ENCODE data around the gene TUBB8.

Gene TUBB8

DNA sequence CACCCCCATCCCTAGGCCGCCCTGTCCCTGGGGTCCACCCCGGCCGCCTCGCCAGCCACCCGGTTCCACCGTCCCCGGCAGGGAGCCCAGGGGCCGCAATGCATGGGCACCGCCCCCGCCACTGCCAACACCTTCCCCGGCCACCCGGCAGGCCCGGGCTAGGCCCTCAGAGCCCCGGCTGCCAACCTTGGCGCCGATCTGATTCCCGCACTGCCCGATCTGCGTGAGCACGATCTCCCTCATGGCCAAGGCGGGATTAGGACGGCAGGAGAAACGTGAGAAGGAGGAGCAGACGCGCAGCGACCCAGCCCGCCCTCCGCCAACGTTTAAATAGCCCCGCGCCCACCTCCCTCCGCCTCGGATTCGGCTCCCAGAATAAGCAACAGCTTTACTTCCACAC lies at the start of gene TUBB8:
TUBB8 (minus strand) TSS at position 301 of the 400 bp plus-strand sequence; CDS start at position 243, 58 bp downstream.
- no peak for DNase-seq (ENCODE audit: low spot score)
- TF ChIP-seq CTCF (IDR thresholded peaks at IDR 0.05; ENCODE audit: extremely low read depth, missing control alignments), result no peak

- no peak for DNase-seq (ENCODE audit: low spot score)
- no peak for TF ChIP-seq CTCF (IDR thresholded peaks at IDR 0.05; ENCODE audit: extremely low read depth, missing control alignments)
These were observed 47.4 kb upstream of the TUBB8 start for GRCh38 chr10:96466-96865.

- DNase-seq (ENCODE audit: low spot score), result no peak
- TF ChIP-seq CTCF (IDR thresholded peaks at IDR 0.05; ENCODE audit: extremely low read depth, missing control alignments), result no peak
These were observed 46.4 kb upstream of the TUBB8 start for GRCh38 chr10:95356-96115.

- TF ChIP-seq CTCF (IDR thresholded peaks at IDR 0.05; ENCODE audit: extremely low read depth, missing control alignments), result no peak
- no peak for DNase-seq (ENCODE audit: low spot score)
These were observed 45.5 kb upstream of the TUBB8 start for GRCh38 chr10:94613-95012.

DNA sequence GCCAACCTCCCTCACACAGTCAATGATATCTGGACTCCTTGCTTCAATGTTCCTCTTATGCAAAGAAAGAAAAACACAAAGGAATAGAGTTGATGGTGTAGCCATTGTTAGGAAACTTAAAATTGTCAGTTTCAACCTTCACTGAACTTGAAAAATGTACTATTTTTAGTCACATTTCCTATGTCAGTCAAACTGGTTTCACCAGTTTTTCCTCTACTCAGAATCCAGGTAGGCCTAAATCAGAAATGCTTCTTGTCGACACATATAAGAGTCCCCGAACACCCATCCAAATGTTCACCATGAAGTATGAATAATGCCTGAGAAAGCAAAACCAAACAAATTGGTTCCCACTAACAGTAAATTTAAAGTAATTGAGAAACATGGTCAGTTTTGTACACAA lies 43.8 kb upstream of the TUBB8 start:
- no peak for DNase-seq (ENCODE audit: low spot score)
- no peak for TF ChIP-seq CTCF (IDR thresholded peaks at IDR 0.05; ENCODE audit: extremely low read depth, missing control alignments)

- no peak for TF ChIP-seq CTCF (IDR thresholded peaks at IDR 0.05; ENCODE audit: extremely low read depth, missing control alignments)
- no peak for DNase-seq (ENCODE audit: low spot score)
These were observed 43.1 kb upstream of the TUBB8 start for GRCh38 chr10:92153-92552.

GRCh38 chr10:91313-91712 lies 42.2 kb upstream of the TUBB8 start:
- TF ChIP-seq CTCF (IDR thresholded peaks at IDR 0.05; ENCODE audit: extremely low read depth, missing control alignments), result no peak
- no peak for DNase-seq (ENCODE audit: low spot score)

Measured in GM20000 (cell line).